A549 (cell line): ENCODE data around the gene WDR45B. TPM values are rescaled to one million over a fixed set of nuclear protein-coding genes. Genes with fewer than 3 reads are reported as not detected.

Source experiments
- ATAC-seq, 2 experiments: fragments of 200-7000 bp in 1 of 2; fragments of >200 bp in 1 of 2; cut with Nextera tagmentation in 1 of 2; cut with Tn5 transposase in 1 of 2; 3 replicates each; pipeline versions ENCODE4 v1.8.0 to v1.9.1; 2018 to 2020; ENCODE audit warnings: mild to moderate bottlenecking in 1 of 2, moderate library complexity in 1 of 2
- CTCF ChIA-PET: fragments of 300-600 bp; sonication (Branson Sonifier 250); formaldehyde crosslinking; extraction: SDS; loops from one replicate; lab custom pipeline; 2021; ENCODE audit warnings: antibody characterized with exemption, inconsistent platforms; lab: Yijun Ruan, JAX
- POLR2A ChIA-PET: fragments of 350-600 bp; formaldehyde crosslinking; extraction: SDS; loops from one replicate; lab custom pipeline; 2021; ENCODE audit warnings: antibody characterized with exemption, inconsistent platforms; lab: Yijun Ruan, JAX
- DNase-seq, 2 experiments: peaks; one replicate each; pipeline versions ENCODE4 v3.0.0 to v3.0.0-alpha.2; 2011 to 2016; ENCODE audit warnings: low read depth in 1 of 2, low spot score in 1 of 2
- FAIRE-seq: peaks from 2 replicates; lab custom pipeline; 2011; peaks lifted over from hg19 to GRCh38; lab: Jason Lieb, UNC
- H3K27ac ChIP-seq, 2 experiments: fragments of >200 bp; sonication (Bioruptor Twin); formaldehyde crosslinking; 3 replicates each; pipeline ENCODE4 v1.5.1; 2016 to 2017
- H3K4me1 ChIP-seq: fragments of >200 bp; sonication (Bioruptor Twin); formaldehyde crosslinking; 3 replicates; pipeline ENCODE4 v1.6.1; 2016
- H3K4me2 ChIP-seq: fragments of >200 bp; sonication (Bioruptor Twin); formaldehyde crosslinking; 3 replicates; pipeline ENCODE4 v1.6.1; 2016
- H3K4me3 ChIP-seq: fragments of >200 bp; sonication (Bioruptor Twin); formaldehyde crosslinking; 3 replicates; pipeline ENCODE4 v1.5.1; 2016
- H3K9me3 ChIP-seq: fragments of >200 bp; sonication (Bioruptor Twin); formaldehyde crosslinking; 3 replicates; pipeline ENCODE4 v1.6.1; 2016
- BHLHE40 ChIP-seq: IDR thresholded peaks from 2 replicates; pipeline ENCODE4 v1.6.1; 2012; ENCODE audit warnings: low read depth, low read length, inconsistent platforms
- CEBPB ChIP-seq, 2 experiments: fragments of >200 bp in 1 of 2; sonication (Bioruptor Twin) in 1 of 2; formaldehyde crosslinking in 1 of 2; IDR thresholded peaks; 2 replicates each; pipeline ENCODE4 v1.6.1; 2012 to 2016
- CHD2 ChIP-seq: fragments of 150-350 bp; IDR thresholded peaks from 2 replicates; pipeline ENCODE4 v1.6.1; 2014; ENCODE audit warnings: low read length; ENCODE audit not compliant: partially characterized antibody
- CHD4 ChIP-seq: fragments of 200-600 bp; sonication (generic); IDR thresholded peaks from 2 replicates; pipeline ENCODE4 v1.6.1; 2016; ENCODE audit warnings: antibody characterized with exemption, mild to moderate bottlenecking, borderline replicate concordance
- HDAC2 ChIP-seq: fragments of 200-600 bp; sonication (generic); IDR thresholded peaks from 2 replicates; pipeline ENCODE4 v1.6.1; 2016
- HOXA7 ChIP-seq: fragments of 250-450 bp; sonication (Bioruptor Pico); IDR thresholded peaks from 2 replicates; pipeline ENCODE4 v1.5.0; 2020; ENCODE audit warnings: mild to moderate bottlenecking, moderate library complexity
- JUN ChIP-seq, 2 experiments: fragments of >200 bp; sonication (Bioruptor Twin); formaldehyde crosslinking; IDR thresholded peaks; 2 replicates in 1 of 2; 3 replicates in 1 of 2; pipeline ENCODE4 v1.6.1; 2016 to 2017
- KDM5A ChIP-seq: fragments of 200-600 bp; sonication (generic); IDR thresholded peaks from 2 replicates; pipeline ENCODE4 v1.6.1; 2016; ENCODE audit warnings: antibody characterized with exemption, mild to moderate bottlenecking
- MAFK ChIP-seq: fragments of 450-650 bp; IDR thresholded peaks from 2 replicates; pipeline ENCODE4 v1.6.1; 2014; ENCODE audit not compliant: partially characterized antibody
- MAZ ChIP-seq: fragments of 150-350 bp; IDR thresholded peaks from 2 replicates; pipeline ENCODE4 v1.6.1; 2014; ENCODE audit warnings: antibody characterized with exemption, low read depth, low read length, borderline replicate concordance
- MYC ChIP-seq: IDR thresholded peaks from 2 replicates; pipeline ENCODE4 v1.6.1; 2012; ENCODE audit warnings: mild to moderate bottlenecking, inconsistent platforms, low read length, improper control_type of control experiment, borderline replicate concordance
- POLR2AphosphoS2 ChIP-seq: conservative IDR thresholded peaks from 2 replicates; pipeline ENCODE4 v1.6.1; 2012; ENCODE audit warnings: low read length, improper control_type of control experiment, inconsistent platforms
- RAD21 ChIP-seq, 2 experiments: fragments of >200 bp in 1 of 2; sonication (Bioruptor Twin) in 1 of 2; formaldehyde crosslinking in 1 of 2; IDR thresholded peaks in 1 of 2; conservative IDR thresholded peaks in 1 of 2; 2 replicates in 1 of 2; 3 replicates in 1 of 2; pipeline ENCODE4 v1.6.1; 2012 to 2018; ENCODE audit warnings: inconsistent platforms in 1 of 2
- RFX5 ChIP-seq: fragments of 450-650 bp; IDR thresholded peaks from 2 replicates; pipeline ENCODE4 v1.7.1; 2014; ENCODE audit warnings: antibody characterized with exemption, mild to moderate bottlenecking, moderate library complexity
- RNF2 ChIP-seq: fragments of 200-600 bp; sonication (generic); IDR thresholded peaks from 2 replicates; pipeline ENCODE4 v1.6.1; 2016; ENCODE audit warnings: low read depth, mild to moderate bottlenecking, antibody characterized with exemption, moderate library complexity, borderline replicate concordance
- SREBF2 ChIP-seq: fragments of 450-650 bp; IDR thresholded peaks from 2 replicates; pipeline ENCODE4 v1.6.1; 2014; ENCODE audit warnings: mild to moderate bottlenecking, moderate library complexity
- ZC3H11A ChIP-seq: fragments of 450-650 bp; IDR thresholded peaks from 2 replicates; pipeline ENCODE4 v1.6.1; 2014; ENCODE audit warnings: antibody characterized with exemption, mild to moderate bottlenecking
- ZFP36 ChIP-seq: fragments of 450-650 bp; IDR thresholded peaks from 2 replicates; pipeline ENCODE4 v1.6.1; 2014; ENCODE audit warnings: borderline replicate concordance; ENCODE audit not compliant: partially characterized antibody
- ZSCAN20 ChIP-seq: fragments of 250-450 bp; sonication (Bioruptor Pico); IDR thresholded peaks from 2 replicates; pipeline ENCODE4 v1.8.0; 2022; ENCODE audit warnings: mild to moderate bottlenecking, moderate library complexity
- WGBS: methylation state at CpG from one replicate; pipeline ENCODE4 v1.1.6; 2017; ENCODE audit errors: missing lambda C conversion rate; 5-methylcytosine and 5-hydroxymethylcytosine counted together
- polyA plus RNA-seq, 4 experiments: library from polyadenylated mRNA; depleted of rRNA in 3 of 4; stranded (reverse); fragments of >200 nt; fragmentation: RNase III in 1 of 4; extraction: RNeasy Plus Mini Kit Qiagen cat#74134 plus additional on column Dnase treatment in 1 of 4; gene quantifications; 2 replicates in 3 of 4; 3 replicates in 1 of 4; pipeline ENCODE4 v1.2.3, GENCODE V29; 2011 to 2017
- TF ChIP-seq, protein P1 (sequence below): IDR thresholded peaks from 2 replicates; pipeline ENCODE4 v1.6.1; 2012
- TF ChIP-seq, protein P2 (sequence below): fragments of >200 bp; sonication (Bioruptor Twin); formaldehyde crosslinking; IDR thresholded peaks from 3 replicates; pipeline ENCODE4 v1.5.1; 2016
- TF ChIP-seq, protein P3 (sequence below): fragments of >200 bp; sonication (Bioruptor Twin); formaldehyde crosslinking; IDR thresholded peaks from 2 replicates; pipeline ENCODE4 v1.6.1; 2016

WDR45B gene
- polyA plus RNA-seq, 2 of the 4 experiments (the other 2 are of a cell fraction) = 88.2 to 124 TPM

DNA sequence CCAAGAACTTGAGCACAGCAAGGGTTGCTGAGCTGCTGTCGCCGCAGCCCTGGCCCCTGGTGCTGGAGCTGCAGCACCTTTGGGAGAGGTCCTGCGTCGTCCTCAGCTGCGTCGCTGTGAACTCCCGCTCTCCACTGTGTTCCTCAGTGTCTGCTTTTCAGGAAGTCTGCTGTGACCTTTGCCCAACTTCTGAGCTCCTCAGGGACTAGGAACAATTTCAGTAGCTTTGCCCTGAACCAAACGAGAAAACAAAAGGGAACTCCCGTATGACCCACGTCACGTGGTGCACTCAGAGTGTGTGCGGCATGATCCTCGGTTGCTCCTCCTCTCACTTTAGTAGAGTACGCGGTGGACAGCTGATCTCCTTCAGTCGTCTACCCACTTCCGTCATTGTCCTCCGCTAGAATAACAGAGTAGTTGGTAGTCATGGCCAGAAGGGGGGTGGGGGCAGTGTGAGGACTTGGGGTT, 44.2 kb downstream of the WDR45B start (continued):
- TF ChIP-seq, protein P1, sequence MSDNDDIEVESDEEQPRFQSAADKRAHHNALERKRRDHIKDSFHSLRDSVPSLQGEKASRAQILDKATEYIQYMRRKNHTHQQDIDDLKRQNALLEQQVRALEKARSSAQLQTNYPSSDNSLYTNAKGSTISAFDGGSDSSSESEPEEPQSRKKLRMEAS = no peak
- no peak for TF ChIP-seq RNF2
- TF ChIP-seq, all 56 proteins: peak for 0

DNA sequence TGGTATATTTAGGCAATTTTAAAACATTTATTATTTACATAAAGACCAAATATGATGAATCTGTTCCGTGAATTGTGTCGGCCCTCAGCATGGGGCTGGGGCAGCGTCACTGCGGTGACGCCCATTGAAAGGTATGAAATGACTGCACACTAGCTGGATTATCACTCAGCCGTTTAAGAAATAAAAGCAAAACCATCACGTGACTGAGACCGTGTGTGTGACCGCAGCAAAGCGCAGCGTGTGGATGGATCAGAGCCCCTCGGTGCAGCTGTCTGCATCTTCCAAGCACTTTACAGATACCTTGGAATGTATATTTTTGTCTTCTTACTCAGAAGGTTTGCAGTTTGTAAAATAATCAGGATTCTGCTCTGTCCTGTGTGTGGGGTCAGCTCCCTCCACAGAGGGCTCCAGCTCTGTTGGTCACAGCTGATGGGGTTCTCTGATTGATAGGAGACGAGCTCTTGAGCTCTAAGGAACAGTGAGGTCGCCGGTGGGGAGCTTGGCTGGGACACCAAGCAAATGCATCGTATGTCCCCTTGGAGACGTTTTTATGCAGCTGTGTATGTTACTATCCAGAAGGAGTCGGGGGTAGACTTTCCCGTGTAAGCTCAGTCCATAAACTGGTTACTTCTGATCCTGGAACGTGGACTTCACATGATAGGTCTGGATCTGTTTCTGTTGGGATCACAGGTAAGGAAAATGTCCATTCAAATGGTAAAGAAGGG, 45.1 kb downstream of the WDR45B start:
- no peaks in the 10 kb centered on the region for H3K9me3 ChIP-seq
- ChIA-PET CTCF (interaction anchor here (2.2 kb wide), 1 partner anchor 12 kb away, joined by 5 read pairs; no protein-coding TSS in a partner anchor), POLR2A (no interaction called here)
- no peak overlapping the region for H3K4me2 ChIP-seq
- H3K4me1 ChIP-seq = no peaks in the 10 kb centered on the region
- 88% methylated on average over 20 of the region's 20 CpGs for WGBS
- no peak for TF ChIP-seq RFX5
- TF ChIP-seq JUN (IDR thresholded peaks at IDR 0.05) = no peak
- no peak for TF ChIP-seq CHD2
- TF ChIP-seq POLR2AphosphoS2 = no peak
- TF ChIP-seq CHD4 = no peak
- TF ChIP-seq HOXA7 = no peak
- no peak for TF ChIP-seq KDM5A
- TF ChIP-seq SREBF2 = no peak
- TF ChIP-seq BHLHE40 = no peak
- no peak for TF ChIP-seq MYC
- no peak for TF ChIP-seq ZSCAN20 (CRISPR knock-in tag)
- FAIRE-seq (no peak), DNase-seq (no peak), ATAC-seq (no peak)
- H3K4me3 ChIP-seq = no peak overlapping the region
- no peak overlapping the region for H3K27ac ChIP-seq

DNA sequence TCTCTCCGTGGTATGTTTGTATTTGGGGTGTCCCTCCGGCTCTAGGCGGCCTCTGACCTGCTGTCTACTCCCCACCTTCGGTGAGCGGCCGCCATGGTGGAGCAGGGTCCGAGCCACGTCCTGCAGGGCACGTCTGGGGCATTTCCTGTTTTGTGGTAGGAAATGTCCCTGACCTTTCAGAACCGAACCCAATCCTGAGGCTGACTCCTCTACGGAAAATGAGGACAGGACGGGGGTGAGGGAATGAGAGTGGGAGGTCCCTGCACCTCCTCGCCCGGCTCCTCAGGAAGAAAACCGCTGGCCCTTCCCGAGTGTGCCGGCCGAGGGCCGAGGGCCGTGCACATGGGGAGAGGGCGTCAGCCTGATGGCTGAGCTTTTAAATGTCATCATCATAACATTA, 45.8 kb downstream of the WDR45B start:
- no peak overlapping the region for H3K4me2 ChIP-seq
- FAIRE-seq = no peak
- no peak for DNase-seq
- CTCF ChIA-PET = no interaction called here
- TF ChIP-seq MYC = no peak
- no peak for TF ChIP-seq POLR2AphosphoS2
- TF ChIP-seq CEBPB (IDR thresholded peaks at IDR 0.05) = no peak
- TF ChIP-seq, protein P1 = no peak
- TF ChIP-seq ZC3H11A = no peak
- TF ChIP-seq, all 56 proteins: peak for 0
- Histone ChIP-seq H3K4me1 (no peaks in the 10 kb centered on the region), H3K9me3 (no peaks in the 10 kb centered on the region), H3K4me3 (no peak overlapping the region), H3K27ac (no peak overlapping the region)
- WGBS = 84% methylated on average over 21 of the region's 21 CpGs
- no peak for ATAC-seq
- POLR2A ChIA-PET = no interaction called here

DNA sequence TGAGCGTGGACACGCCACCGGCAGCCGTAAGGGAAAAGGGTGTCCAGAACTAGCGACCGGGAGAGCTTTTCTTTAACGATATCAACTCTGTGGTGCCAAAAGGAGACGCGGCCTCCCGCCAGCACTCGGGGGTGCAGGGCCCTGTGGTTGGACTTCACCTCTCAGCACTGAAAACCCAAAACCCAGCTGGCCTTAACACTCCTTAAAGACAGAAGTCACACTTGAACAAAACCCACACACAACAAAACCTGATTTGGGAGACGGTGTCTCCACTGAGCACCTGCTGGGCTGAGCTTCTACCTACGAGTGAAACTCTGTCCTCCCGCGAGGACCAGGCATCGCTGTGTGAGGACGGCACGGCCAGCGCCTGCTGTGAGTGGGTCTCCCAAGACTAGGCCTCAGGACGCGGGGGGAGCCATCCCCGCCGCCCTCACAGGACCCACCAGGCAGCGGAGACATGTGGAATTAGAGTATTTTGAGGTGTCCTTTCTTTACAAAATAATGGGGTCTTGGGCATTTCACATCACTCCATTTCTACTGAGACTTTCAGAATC, 46.7 kb downstream of the WDR45B start:
- CTCF ChIA-PET = interaction anchor here (0.8 to 1.7 kb wide), 4 partner anchors 8 to 249 kb away, joined by 3 to 5 read pairs (median 3); no protein-coding TSS in a partner anchor
- WGBS = 93% methylated on average over 24 of the region's 24 CpGs
- no peak overlapping the region for H3K4me2 ChIP-seq
- H3K4me1 ChIP-seq = no peaks in the 10 kb centered on the region
- TF ChIP-seq, protein P2, sequence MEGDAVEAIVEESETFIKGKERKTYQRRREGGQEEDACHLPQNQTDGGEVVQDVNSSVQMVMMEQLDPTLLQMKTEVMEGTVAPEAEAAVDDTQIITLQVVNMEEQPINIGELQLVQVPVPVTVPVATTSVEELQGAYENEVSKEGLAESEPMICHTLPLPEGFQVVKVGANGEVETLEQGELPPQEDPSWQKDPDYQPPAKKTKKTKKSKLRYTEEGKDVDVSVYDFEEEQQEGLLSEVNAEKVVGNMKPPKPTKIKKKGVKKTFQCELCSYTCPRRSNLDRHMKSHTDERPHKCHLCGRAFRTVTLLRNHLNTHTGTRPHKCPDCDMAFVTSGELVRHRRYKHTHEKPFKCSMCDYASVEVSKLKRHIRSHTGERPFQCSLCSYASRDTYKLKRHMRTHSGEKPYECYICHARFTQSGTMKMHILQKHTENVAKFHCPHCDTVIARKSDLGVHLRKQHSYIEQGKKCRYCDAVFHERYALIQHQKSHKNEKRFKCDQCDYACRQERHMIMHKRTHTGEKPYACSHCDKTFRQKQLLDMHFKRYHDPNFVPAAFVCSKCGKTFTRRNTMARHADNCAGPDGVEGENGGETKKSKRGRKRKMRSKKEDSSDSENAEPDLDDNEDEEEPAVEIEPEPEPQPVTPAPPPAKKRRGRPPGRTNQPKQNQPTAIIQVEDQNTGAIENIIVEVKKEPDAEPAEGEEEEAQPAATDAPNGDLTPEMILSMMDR = no peak
- TF ChIP-seq, protein P1 = no peak
- TF ChIP-seq, protein P3, sequence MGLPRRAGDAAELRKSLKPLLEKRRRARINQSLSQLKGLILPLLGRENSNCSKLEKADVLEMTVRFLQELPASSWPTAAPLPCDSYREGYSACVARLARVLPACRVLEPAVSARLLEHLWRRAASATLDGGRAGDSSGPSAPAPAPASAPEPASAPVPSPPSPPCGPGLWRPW = no peak
- TF ChIP-seq HOXA7 (no peak), CHD2 (no peak), HDAC2 (no peak), RFX5 (no peak), ZC3H11A (no peak), MYC (no peak), MAZ (no peak), ZFP36 (no peak), MAFK (no peak), RAD21 (conservative IDR thresholded peaks at IDR 0.05 in 1 of 2, IDR thresholded peaks at IDR 0.05 in 1 of 2) (no peak)
- TF ChIP-seq, all 56 proteins: peak for 0
- H3K9me3 ChIP-seq = no peaks in the 10 kb centered on the region
- DNase-seq = no peak
- no peak for FAIRE-seq
- POLR2A ChIA-PET = no interaction called here
- no peak overlapping the region for H3K4me3 ChIP-seq
- H3K27ac ChIP-seq = no peak overlapping the region
- no peak for ATAC-seq
